B cell (primary cell): ENCODE results near the gene CKM. TPM values are rescaled to one million over a fixed set of nuclear protein-coding genes. Genes with fewer than 3 reads are reported as not detected.

Experiments used
- ATAC-seq: fragments of 200-7000 bp; cut with Tn5 transposase; one replicate; pipeline ENCODE4 v1.10.0; 2021; ENCODE audit warnings: low read depth, mild to moderate bottlenecking, moderate number of reproducible peaks, moderate library complexity
- CTCF ChIA-PET: fragments of 350-600 bp; sonication (Branson Sonifier 250); formaldehyde crosslinking; loops from one replicate; lab custom pipeline; 2021; ENCODE audit warnings: antibody characterized with exemption, inconsistent platforms; lab: Charles Lee
- POLR2A ChIA-PET: fragments of 350-600 bp; sonication (Branson Sonifier 250); formaldehyde crosslinking; loops from one replicate; lab custom pipeline; 2021; ENCODE audit warnings: antibody characterized with exemption; lab: Charles Lee
- DNase-seq: peaks from one replicate; pipeline ENCODE4 v3.0.0; 2013
- H2AFZ ChIP-seq: 2 replicates; pipeline ENCODE4 v1.6.1; 2012; ENCODE audit warnings: mild to moderate bottlenecking, low read depth, low read length; ENCODE audit not compliant: insufficient read depth, poor library complexity, severe bottlenecking
- H3K27ac ChIP-seq, 2 donors: 1 replicate in 1 of 2; 2 replicates in 1 of 2; pipeline ENCODE4 v1.5.1; 2012 to 2013; ENCODE audit warnings: low read length in 2 of 2, mild to moderate bottlenecking in 2 of 2, moderate library complexity in 1 of 2
- H3K27me3 ChIP-seq, 4 experiments: fragments of 200-600 bp in 1 of 4; sonication (generic) in 1 of 4; replicated peaks in 1 of 4; 1 replicate in 2 of 4; 2 replicates in 2 of 4; pipeline versions ENCODE4 v1.6.1 to v1.7.0; 2013 to 2016; ENCODE audit warnings: low read length in 3 of 4, mild to moderate bottlenecking in 2 of 4, mixed read lengths in 1 of 4, moderate library complexity in 1 of 4; ENCODE audit not compliant: insufficient read depth in 4 of 4, control insufficient read depth in 3 of 4; ENCODE audit errors: control extremely low read depth in 1 of 4
- H3K36me3 ChIP-seq, 2 experiments: replicated peaks in 1 of 2; 1 replicate in 1 of 2; 2 replicates in 1 of 2; pipeline versions ENCODE4 v1.6.1 to v1.7.1; 2013; ENCODE audit warnings: low read length in 1 of 2; ENCODE audit not compliant: insufficient read depth in 2 of 2, control insufficient read depth in 1 of 2; ENCODE audit errors: control extremely low read depth in 1 of 2, extremely low read depth in 1 of 2
- H3K4me1 ChIP-seq, 2 donors: fragments of 200-600 bp in 1 of 2; sonication (generic) in 1 of 2; 1 replicate in 1 of 2; 2 replicates in 1 of 2; pipeline versions ENCODE4 v1.5.1 to v1.6.1; 2013 to 2017; ENCODE audit warnings: low read length in 2 of 2; ENCODE audit not compliant: control insufficient read depth in 2 of 2, insufficient read depth in 2 of 2
- H3K4me2 ChIP-seq: replicated peaks from 2 replicates; pipeline ENCODE3; 2012; ENCODE audit warnings: mild to moderate bottlenecking, low read depth, low read length; ENCODE audit not compliant: poor library complexity, severe bottlenecking
- H3K4me3 ChIP-seq, 5 experiments: fragments of 200-600 bp in 1 of 5; sonication (generic) in 1 of 5; 1 replicate in 3 of 5; 2 replicates in 2 of 5; pipeline versions ENCODE4 v1.5.1 to v1.7.0; 2011 to 2016; ENCODE audit warnings: low read length in 4 of 5, mild to moderate bottlenecking in 4 of 5, low read depth in 2 of 5, control low read depth in 1 of 5, moderate library complexity in 1 of 5; ENCODE audit not compliant: insufficient read depth in 1 of 5; ENCODE audit errors: control extremely low read depth in 1 of 5, extremely low read depth in 1 of 5
- H3K79me2 ChIP-seq: fragments of 200-600 bp; sonication (generic); one replicate; pipeline ENCODE4 v1.6.0; 2016; ENCODE audit warnings: low read length; ENCODE audit not compliant: control insufficient read depth, insufficient read depth
- H3K9ac ChIP-seq: fragments of 200-600 bp; sonication (generic); 2 replicates; pipeline ENCODE4 v1.6.1; 2017; ENCODE audit warnings: mild to moderate bottlenecking, low read length, moderate library complexity
- H3K9me3 ChIP-seq, 3 donors: one replicate each; pipeline versions ENCODE4 v1.6.1 to v1.7.1; 2013; ENCODE audit warnings: low read length in 2 of 3; ENCODE audit not compliant: control insufficient read depth in 2 of 3, insufficient read depth in 1 of 3; ENCODE audit errors: control extremely low read depth in 1 of 3
- H4K20me1 ChIP-seq: 2 replicates; pipeline ENCODE4 v1.6.0; 2012; ENCODE audit warnings: mild to moderate bottlenecking, low read length; ENCODE audit not compliant: insufficient read depth, control insufficient read depth, poor library complexity, severe bottlenecking
- H3K27ac Mint-ChIP-seq: one replicate; pipeline ENCODE4 v1.8.0; 2021; ENCODE audit warnings: mixed read lengths
- H3K27me3 Mint-ChIP-seq: one replicate; pipeline ENCODE4 v1.8.0; 2021; ENCODE audit warnings: mixed read lengths
- H3K4me1 Mint-ChIP-seq: one replicate; pipeline ENCODE4 v1.8.0; 2021; ENCODE audit warnings: mixed read lengths
- H3K4me3 Mint-ChIP-seq: one replicate; pipeline ENCODE4 v1.8.0; 2021; ENCODE audit warnings: mixed read lengths
- H3K9me3 Mint-ChIP-seq: one replicate; pipeline ENCODE4 v1.8.0; 2022; ENCODE audit warnings: mixed read lengths; ENCODE audit not compliant: insufficient read depth
- CTCF ChIP-seq: fragments of 200-600 bp; IDR thresholded peaks from one replicate; pipeline ENCODE4 v1.8.0; 2022; ENCODE audit warnings: antibody characterized with exemption, mild to moderate bottlenecking
- EZH2 ChIP-seq: IDR thresholded peaks from 2 replicates; pipeline ENCODE4 v1.6.1; 2012; ENCODE audit warnings: borderline replicate concordance, low read depth, mild to moderate bottlenecking, moderate library complexity, low read length; ENCODE audit not compliant: insufficient read depth, poor library complexity, severe bottlenecking
- WGBS: methylation state at CpG from one replicate; pipeline ENCODE4 v1.1.5; 2013; ENCODE audit warnings: missing lambda C conversion rate; ENCODE audit not compliant: insufficient coverage; 5-methylcytosine and 5-hydroxymethylcytosine counted together
- intact Hi-C: fragments of 100-400 bp; cut with micrococcal nuclease; formaldehyde crosslinking; loops from one replicate; pipeline ENCODE4 v1.10.0; 2022
- polyA plus RNA-seq: library from polyadenylated mRNA; depleted of rRNA; stranded (reverse); fragments of >200 nt; gene quantifications from 2 replicates; pipeline ENCODE4 v1.2.3, GENCODE V29; 2012
- total RNA-seq, 2 donors: library from RNA; stranded (reverse); fragments of 120-200 nt in 1 of 2; gene quantifications; 1 replicate in 1 of 2; 2 replicates in 1 of 2; pipeline versions ENCODE4 v1.2.3 to v1.2.4, GENCODE V29; 2013 to 2022

Gene CKM
- total and polyA plus RNA-seq, 2 donors (not counting 1 experiment from before 2014, with no cell fraction given) = not detected

GRCh38 chr19:45295873-45296272, 26.8 kb downstream of the CKM start:
- no peak for ATAC-seq
- no peak for TF ChIP-seq EZH2
- no peak for TF ChIP-seq CTCF
- H3K27ac ChIP-seq = no peak overlapping the region
- CTCF ChIA-PET = no interaction called here
- H3K9me3 Mint-ChIP-seq = no peaks in the 10 kb centered on the region
- no peak overlapping the region for H3K4me2 ChIP-seq
- H3K27me3 Mint-ChIP-seq = no peaks in the 10 kb centered on the region
- H3K4me1 Mint-ChIP-seq = no peaks in the 10 kb centered on the region
- no peak overlapping the region for H3K27ac Mint-ChIP-seq
- no peak overlapping the region for H2AFZ ChIP-seq
- no peaks in the 10 kb centered on the region for H3K4me1 ChIP-seq
- no peak overlapping the region for H3K4me3 ChIP-seq
- no peaks in the 10 kb centered on the region for H3K27me3 ChIP-seq
- no peaks in the 10 kb centered on the region for H3K79me2 ChIP-seq
- no peak overlapping the region for H3K9ac ChIP-seq
- no peak overlapping the region for H3K4me3 Mint-ChIP-seq
- DNase-seq = no peak
- intact Hi-C loops = no loop called here
- no peaks in the 10 kb centered on the region for H4K20me1 ChIP-seq
- H3K36me3 ChIP-seq = peaks cover 0 to 19% of the 10 kb centered on the region in 2 experiments
- peaks cover 0 to 25% (median 0%) of the 10 kb centered on the region in 3 donors for H3K9me3 ChIP-seq
- POLR2A ChIA-PET = no interaction called here

- Histone ChIP-seq H4K20me1 (no peaks in the 10 kb centered on the region), H3K27me3 (no peaks in the 10 kb centered on the region), H3K27ac (no peak overlapping the region), H3K36me3 (peaks cover 0 to 25% of the 10 kb centered on the region in 2 experiments), H3K9me3 (peaks cover 0 to 25% (median 0%) of the 10 kb centered on the region in 3 donors), H3K4me2 (no peak overlapping the region), H3K79me2 (no peaks in the 10 kb centered on the region), H3K4me3 (no peak overlapping the region), H3K4me1 (no peaks in the 10 kb centered on the region), H3K9ac (no peak overlapping the region), H2AFZ (no peak overlapping the region)
- Mint-ChIP-seq H3K4me3 (no peak overlapping the region), H3K9me3 (no peaks in the 10 kb centered on the region), H3K27ac (no peak overlapping the region), H3K4me1 (no peaks in the 10 kb centered on the region), H3K27me3 (no peaks in the 10 kb centered on the region)
- DNase-seq (no peak), ATAC-seq (no peak)
- ChIA-PET POLR2A (no interaction called here), CTCF (no interaction called here)
- intact Hi-C loops = no loop called here
- no peak for TF ChIP-seq CTCF
- TF ChIP-seq EZH2 = no peak
- 99% methylated on average over 11 of the region's 12 CpGs for WGBS
These were observed 28.2 kb downstream of the CKM start for GRCh38 chr19:45294291-45295029.
